ENCODE results near the gene TBC1D22A. TPM values are rescaled to one million over a fixed set of nuclear protein-coding genes. Genes with fewer than 3 reads are reported as not detected.

TBC1D22A gene
- total and polyA plus RNA-seq, 2 donors from 2014 or later: 24.6 to 39.4 TPM

DNA sequence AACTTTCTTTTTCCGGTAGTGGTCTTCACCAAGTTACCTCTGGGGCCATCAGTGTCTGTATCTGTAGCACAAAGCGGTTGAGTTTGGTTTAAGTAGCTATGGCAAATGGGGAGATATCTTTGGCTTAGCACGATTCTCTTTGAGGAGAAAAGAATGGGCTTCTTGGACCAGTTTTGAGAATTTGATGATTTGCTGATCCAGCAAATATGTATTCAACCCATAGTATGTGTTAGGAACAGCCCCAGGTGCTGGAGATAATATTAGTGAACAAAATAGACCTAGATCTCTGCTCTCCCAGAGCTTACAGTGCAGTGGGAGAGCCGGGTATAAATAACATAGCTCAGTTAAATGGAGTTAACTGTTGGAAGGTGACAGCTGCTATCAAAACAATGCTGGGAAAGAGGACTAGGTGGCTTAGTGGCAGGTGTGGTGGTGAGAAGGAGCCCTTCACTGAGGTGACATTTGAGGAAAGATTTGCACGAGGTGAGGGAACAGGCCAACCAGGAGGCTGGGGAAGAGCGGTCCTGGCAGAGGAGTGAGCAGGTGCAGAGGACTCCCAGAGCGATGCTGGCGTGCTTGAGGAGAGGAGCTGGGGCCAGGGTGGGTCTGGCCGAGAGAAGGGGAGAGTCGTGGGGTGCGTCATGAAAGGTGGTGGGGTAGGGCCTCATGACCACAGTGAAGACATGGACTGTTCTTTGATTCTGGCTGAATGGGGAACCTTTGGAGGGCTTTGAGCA, 5.0 kb downstream of the TBC1D22A start:
- intact Hi-C loops (cut with DNase I): no loop called here
- DNase-seq (no peak), FAIRE-seq (no peak)
- peaks cover 0 to 24% (median 6%) of the 10 kb centered on the region in 3 donors for H3K4me1 ChIP-seq (ENCODE audit: control insufficient read depth in 2 of 3, insufficient read depth in 2 of 3, low read depth in 1 of 3, low read length in 3 of 3)
- TF ChIP-seq, protein P1, sequence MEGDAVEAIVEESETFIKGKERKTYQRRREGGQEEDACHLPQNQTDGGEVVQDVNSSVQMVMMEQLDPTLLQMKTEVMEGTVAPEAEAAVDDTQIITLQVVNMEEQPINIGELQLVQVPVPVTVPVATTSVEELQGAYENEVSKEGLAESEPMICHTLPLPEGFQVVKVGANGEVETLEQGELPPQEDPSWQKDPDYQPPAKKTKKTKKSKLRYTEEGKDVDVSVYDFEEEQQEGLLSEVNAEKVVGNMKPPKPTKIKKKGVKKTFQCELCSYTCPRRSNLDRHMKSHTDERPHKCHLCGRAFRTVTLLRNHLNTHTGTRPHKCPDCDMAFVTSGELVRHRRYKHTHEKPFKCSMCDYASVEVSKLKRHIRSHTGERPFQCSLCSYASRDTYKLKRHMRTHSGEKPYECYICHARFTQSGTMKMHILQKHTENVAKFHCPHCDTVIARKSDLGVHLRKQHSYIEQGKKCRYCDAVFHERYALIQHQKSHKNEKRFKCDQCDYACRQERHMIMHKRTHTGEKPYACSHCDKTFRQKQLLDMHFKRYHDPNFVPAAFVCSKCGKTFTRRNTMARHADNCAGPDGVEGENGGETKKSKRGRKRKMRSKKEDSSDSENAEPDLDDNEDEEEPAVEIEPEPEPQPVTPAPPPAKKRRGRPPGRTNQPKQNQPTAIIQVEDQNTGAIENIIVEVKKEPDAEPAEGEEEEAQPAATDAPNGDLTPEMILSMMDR (IDR thresholded peaks at IDR 0.05; ENCODE audit: borderline replicate concordance, extremely low read depth, insufficient read depth): no peak
- no peaks in the 10 kb centered on the region for H3K36me3 ChIP-seq (ENCODE audit: control insufficient read depth in 2 of 3, insufficient read depth in 3 of 3, low read length in 3 of 3)
- H3K27me3 ChIP-seq (ENCODE audit: control insufficient read depth, insufficient read depth, low read length): no peaks in the 10 kb centered on the region
- H3K9ac ChIP-seq (ENCODE audit: low read length in 3 of 3): no peak overlapping the region
- H3K27ac ChIP-seq (ENCODE audit: low read depth in 2 of 2, low read length in 2 of 2): peak overlapping the region in 1 of 2 donors; percentile 15
- H3K9me3 ChIP-seq (ENCODE audit: control insufficient read depth in 2 of 3, insufficient read depth in 1 of 3, low read length in 3 of 3): no peaks in the 10 kb centered on the region
- no peak overlapping the region for H3K4me3 ChIP-seq (ENCODE audit: low read length in 3 of 3)

DNA sequence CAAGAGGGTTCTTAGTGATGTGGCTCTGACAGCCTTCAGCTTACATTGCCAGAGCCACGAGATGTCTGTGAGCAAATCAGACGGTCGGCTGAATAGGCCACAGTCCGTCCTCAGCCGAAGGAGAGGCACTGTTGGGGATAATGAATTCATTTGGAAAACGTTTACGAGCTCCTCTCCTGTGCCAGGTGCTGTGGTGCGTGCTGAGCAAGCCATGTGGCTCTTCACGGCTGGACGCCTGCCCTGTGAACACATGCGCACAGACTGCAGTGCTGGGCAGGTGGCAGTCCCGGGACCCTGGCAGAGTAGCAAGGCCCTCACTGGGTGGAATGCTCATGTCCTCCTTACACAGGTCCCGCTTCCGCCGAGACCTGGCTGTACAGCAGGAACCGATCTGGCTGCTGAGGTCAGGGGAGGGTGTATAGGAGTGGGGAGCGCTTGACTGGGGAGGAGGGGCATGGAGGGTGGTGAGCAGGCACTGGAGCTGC, 6.8 kb downstream of the TBC1D22A start:
- Histone ChIP-seq H3K27ac (ENCODE audit: low read depth in 2 of 2, low read length in 2 of 2) (peak overlapping the region; percentile 71 to 87), H3K9ac (ENCODE audit: low read length in 3 of 3) (peak overlapping the region in 1 of 3 donors; percentile 42), H3K4me1 (ENCODE audit: control insufficient read depth in 2 of 3, insufficient read depth in 2 of 3, low read depth in 1 of 3, low read length in 3 of 3) (peaks cover 0 to 27% (median 6%) of the 10 kb centered on the region in 3 donors), H3K36me3 (ENCODE audit: control insufficient read depth in 2 of 3, insufficient read depth in 3 of 3, low read length in 3 of 3) (no peaks in the 10 kb centered on the region), H3K4me3 (ENCODE audit: low read length in 3 of 3) (peak overlapping the region in 1 of 3 donors; percentile 4), H3K27me3 (ENCODE audit: control insufficient read depth, insufficient read depth, low read length) (no peaks in the 10 kb centered on the region), H3K9me3 (ENCODE audit: control insufficient read depth in 2 of 3, insufficient read depth in 1 of 3, low read length in 3 of 3) (no peaks in the 10 kb centered on the region)
- intact Hi-C loops (cut with DNase I): no loop called here
- no peak for FAIRE-seq
- peak; percentile 79 to 93 (median 84) for DNase-seq
- TF ChIP-seq, protein P1 (IDR thresholded peaks at IDR 0.05; ENCODE audit: borderline replicate concordance, extremely low read depth, insufficient read depth): no peak

DNA sequence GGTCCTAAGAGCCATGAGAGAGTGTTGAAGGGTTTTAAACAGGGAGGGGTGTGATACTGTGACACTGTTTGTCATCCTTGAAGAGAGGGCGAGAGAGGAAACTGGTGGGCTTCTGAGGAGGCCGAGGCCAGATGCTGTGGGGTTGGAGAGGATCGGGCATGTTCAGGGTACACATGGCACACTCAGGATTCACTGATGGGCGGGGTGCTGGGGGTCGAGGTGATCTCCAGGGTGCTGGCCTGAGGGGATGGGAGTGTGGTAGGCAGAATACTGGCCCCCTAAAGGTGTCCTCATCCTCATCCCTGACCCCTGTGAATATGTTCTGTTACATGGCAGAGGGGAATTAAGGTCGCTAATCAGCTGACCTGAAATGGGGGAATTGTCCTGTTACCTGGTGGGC, 7.3 kb downstream of the TBC1D22A start:
- H3K27ac ChIP-seq (ENCODE audit: low read depth in 2 of 2, low read length in 2 of 2): peak overlapping the region; percentile 71 to 87
- no peaks in the 10 kb centered on the region for H3K27me3 ChIP-seq (ENCODE audit: control insufficient read depth, insufficient read depth, low read length)
- H3K9ac ChIP-seq (ENCODE audit: low read length in 3 of 3): peak overlapping the region in 1 of 3 donors; percentile 42
- no peak for DNase-seq
- intact Hi-C loops (cut with DNase I): no loop called here
- H3K4me3 ChIP-seq (ENCODE audit: low read length in 3 of 3): peak overlapping the region in 1 of 3 donors; percentile 4
- H3K36me3 ChIP-seq (ENCODE audit: control insufficient read depth in 2 of 3, insufficient read depth in 3 of 3, low read length in 3 of 3): no peaks in the 10 kb centered on the region
- no peak for FAIRE-seq
- H3K4me1 ChIP-seq (ENCODE audit: control insufficient read depth in 2 of 3, insufficient read depth in 2 of 3, low read depth in 1 of 3, low read length in 3 of 3): peaks cover 0 to 27% (median 6%) of the 10 kb centered on the region in 3 donors
- TF ChIP-seq, protein P1 (IDR thresholded peaks at IDR 0.05; ENCODE audit: borderline replicate concordance, extremely low read depth, insufficient read depth): no peak
- H3K9me3 ChIP-seq (ENCODE audit: control insufficient read depth in 2 of 3, insufficient read depth in 1 of 3, low read length in 3 of 3): no peaks in the 10 kb centered on the region
